Psoas muscle (tissue), 8 donors: ENCODE data around the gene PAX2. TPM values are rescaled to one million over a fixed set of nuclear protein-coding genes. Genes with fewer than 3 reads are reported as not detected.

Source experiments
- ATAC-seq, 4 donors: fragments of 200-7000 bp; cut with Tn5 transposase; one replicate each; pipeline ENCODE4 v1.9.1; 2020; ENCODE audit warnings: moderate library complexity in 3 of 4, mild to moderate bottlenecking in 2 of 4
- DNase-seq, 2 donors: peaks; one replicate each; pipeline ENCODE4 v3.0.0-alpha.2; 2020
- H3K27ac ChIP-seq: fragments of 200-600 bp; one replicate; pipeline ENCODE4 v1.8.0; 2022
- H3K27me3 ChIP-seq, 3 donors: fragments of 200-600 bp in 1 of 3; one replicate each; pipeline versions ENCODE4 v1.6.1 to v1.8.0; 2013 to 2022; ENCODE audit warnings: low read length in 2 of 3, mild to moderate bottlenecking in 2 of 3, moderate library complexity in 1 of 3; ENCODE audit not compliant: insufficient read depth in 3 of 3
- H3K36me3 ChIP-seq, 2 donors: fragments of 200-600 bp in 1 of 2; one replicate each; pipeline versions ENCODE4 v1.6.1 to v1.8.0; 2013 to 2022; ENCODE audit warnings: low read depth in 1 of 2, mild to moderate bottlenecking in 1 of 2, moderate library complexity in 1 of 2; ENCODE audit not compliant: insufficient read depth in 1 of 2
- H3K4me1 ChIP-seq: fragments of 200-600 bp; one replicate; pipeline ENCODE4 v1.8.0; 2022
- H3K4me3 ChIP-seq: fragments of 200-600 bp; one replicate; pipeline ENCODE4 v1.8.0; 2022; ENCODE audit warnings: mild to moderate bottlenecking
- H3K9me3 ChIP-seq: fragments of 200-600 bp; one replicate; pipeline ENCODE4 v1.8.0; 2022
- CTCF ChIP-seq: fragments of 200-600 bp; IDR thresholded peaks from one replicate; pipeline ENCODE4 v1.8.0; 2022; ENCODE audit warnings: antibody characterized with exemption
- WGBS, 3 donors: extraction: QIAGEN DNeasy Blood & Tissue Kit; methylation state at CpG; one replicate each; pipeline versions ENCODE4 v1.1.6 to v1.1.7; 2013; 5-methylcytosine and 5-hydroxymethylcytosine counted together
- intact Hi-C, 2 donors: fragments of 100-400 bp; cut with DNase I; formaldehyde crosslinking; loops; one replicate each; pipeline versions ENCODE4 v1.11.0 to v1.14.2; 2022
- polyA plus RNA-seq, 3 donors: library from polyadenylated mRNA; stranded (reverse); fragments of 200-250 nt; gene quantifications; one replicate each; pipeline ENCODE4 v1.2.3, GENCODE V29; 2013
- total RNA-seq, 4 donors: library from RNA; stranded (reverse); fragmentation: NEBNext Ultra II Directional in 2 of 4; extraction: Animal tissue kit (Norgen Biotek cat#: 25700) in 2 of 4; gene quantifications; one replicate each; pipeline versions ENCODE4 v1.2.1 to v1.2.4, GENCODE V29; 2021 to 2023
- donor health status: healthy with polysubstance abuse.
- donor health status: DM: no; HTN: no; CAD: no; lungs with moderate emphysema.
- donor health status: Bipolar disorder and iron deficiency.
- donor health status: healthy.
- donor health status: DM: yes; HTN: yes; CAD: no.
- donor health status: DM: no; HTN: no; CAD: no.
- donor health status: DM: no; HTN: no; CAD: no.
- donor health status: DM: yes; HTN: yes; CAD: no.

Gene PAX2
- total and polyA plus RNA-seq, 7 donors, result not detected

GRCh38 chr10:100776671-100777070, 31.3 kb downstream of the PAX2 start:
- Histone ChIP-seq H3K4me3 (no peak overlapping the region), H3K27ac (no peak overlapping the region), H3K9me3 (no peaks in the 10 kb centered on the region), H3K27me3 (peaks cover 0 to 35% (median 7%) of the 10 kb centered on the region in 3 donors), H3K4me1 (no peaks in the 10 kb centered on the region), H3K36me3 (no peaks in the 10 kb centered on the region)
- WGBS, 3 donors, result 58 to 96% (median 88%) methylated on average over 1 of the region's 1 CpG
- DNase-seq (no peak), ATAC-seq (no peak)
- TF ChIP-seq CTCF, result no peak
- intact Hi-C loops, result no loop called here

GRCh38 chr10:100779329-100779728, 33.9 kb downstream of the PAX2 start:
- intact Hi-C loops, result no loop called here
- no peak for DNase-seq
- WGBS, 3 donors, result 78 to 80% (median 78%) methylated on average over 9 of the region's 9 CpGs
- no peak for ATAC-seq
- no peaks in the 10 kb centered on the region for H3K36me3 ChIP-seq
- no peak overlapping the region for H3K4me3 ChIP-seq
- peaks cover 0 to 28% (median 4%) of the 10 kb centered on the region in 3 donors for H3K27me3 ChIP-seq
- H3K9me3 ChIP-seq, result no peaks in the 10 kb centered on the region
- H3K4me1 ChIP-seq, result no peaks in the 10 kb centered on the region
- no peak overlapping the region for H3K27ac ChIP-seq
- TF ChIP-seq CTCF, result no peak

DNA sequence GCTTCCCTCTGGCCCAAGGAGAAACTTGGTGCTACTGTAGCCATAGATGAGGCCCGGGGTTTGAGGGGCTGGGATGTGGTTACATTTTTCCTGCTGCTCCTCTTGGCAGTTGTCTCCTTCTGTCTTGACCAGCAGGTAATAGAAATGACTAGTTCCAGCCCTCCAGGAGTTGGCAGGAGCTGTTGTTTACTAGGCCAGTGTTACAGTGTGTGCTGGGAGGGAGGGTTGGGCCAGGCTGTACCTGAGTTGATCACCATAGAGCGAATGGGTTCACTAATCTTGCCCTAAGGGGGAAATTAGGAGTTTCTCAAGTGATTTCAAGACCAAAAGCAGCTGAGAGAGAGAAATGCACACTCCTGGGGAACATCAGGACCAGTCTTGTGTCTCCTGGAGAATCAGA, 34.9 kb downstream of the PAX2 start:
- no peak overlapping the region for H3K27ac ChIP-seq
- WGBS, 3 donors, result 76 to 84% (median 80%) methylated on average over 2 of the region's 2 CpGs
- DNase-seq (no peak), ATAC-seq (no peak)
- H3K4me3 ChIP-seq, result no peak overlapping the region
- peaks cover 0 to 28% (median 4%) of the 10 kb centered on the region in 3 donors for H3K27me3 ChIP-seq
- intact Hi-C loops, result no loop called here
- TF ChIP-seq CTCF, result no peak
- no peaks in the 10 kb centered on the region for H3K4me1 ChIP-seq
- no peaks in the 10 kb centered on the region for H3K36me3 ChIP-seq
- no peaks in the 10 kb centered on the region for H3K9me3 ChIP-seq

DNA sequence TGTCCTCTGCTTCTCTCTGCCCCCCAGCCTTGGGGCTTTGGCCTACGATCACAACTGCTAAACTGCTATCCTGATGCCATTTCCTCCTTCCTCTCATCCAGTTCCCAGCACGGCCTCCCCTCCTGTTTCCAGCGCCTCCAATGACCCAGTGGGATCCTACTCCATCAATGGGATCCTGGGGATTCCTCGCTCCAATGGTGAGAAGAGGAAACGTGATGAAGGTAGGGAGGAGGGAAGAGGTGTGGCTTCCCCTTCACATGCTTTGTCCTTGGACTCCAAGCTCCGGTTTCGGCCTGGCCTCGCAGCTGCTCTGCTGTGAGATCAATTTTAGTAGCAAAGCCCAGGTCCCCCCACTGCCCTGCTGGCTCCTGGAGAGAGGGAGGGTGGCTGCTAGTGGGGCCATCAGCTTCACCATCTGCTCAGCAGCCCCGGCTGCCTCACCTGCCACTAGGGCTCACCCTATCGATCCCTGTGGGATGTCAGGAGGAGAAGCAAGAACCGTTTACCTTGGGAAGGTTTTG, 35.8 kb downstream of the PAX2 start:
- H3K36me3 ChIP-seq, result no peaks in the 10 kb centered on the region
- no peak overlapping the region for H3K27ac ChIP-seq
- intact Hi-C loops, result no loop called here
- H3K9me3 ChIP-seq, result no peaks in the 10 kb centered on the region
- DNase-seq, result no peak
- no peaks in the 10 kb centered on the region for H3K4me1 ChIP-seq
- H3K4me3 ChIP-seq, result no peak overlapping the region
- no peak for ATAC-seq
- peaks cover 0 to 21% (median 4%) of the 10 kb centered on the region in 3 donors for H3K27me3 ChIP-seq
- no peak for TF ChIP-seq CTCF
- 41 to 51% (median 50%) methylated on average over 11 of the region's 11 CpGs for WGBS, 3 donors
